ENCODE measurements around the gene FSCN2. TPM values are rescaled to one million over a fixed set of nuclear protein-coding genes. Genes with fewer than 3 reads are reported as not detected.

FSCN2 gene
- total and polyA plus RNA-seq, 2 donors (not counting 3 experiments of a cell fraction or from before 2014, with no cell fraction given): 0.32 to 0.71 TPM

- Histone ChIP-seq H3K4me3 (replicated peaks in 1 of 3; ENCODE audit: insufficient read depth in 1 of 3, low read depth in 1 of 3, low read length in 3 of 3) (no peak overlapping the region), H3K27ac (ENCODE audit: insufficient read depth, low read depth, low read length) (peak overlapping the region; percentile 18), H3K9me3 (replicated peaks; ENCODE audit: control insufficient read depth, insufficient read depth, low read length) (no peaks in the 10 kb centered on the region), H3K4me2 (ENCODE audit: insufficient read depth, low read length) (no peak overlapping the region), H4K20me1 (replicated peaks; ENCODE audit: control insufficient read depth, extremely low read depth, insufficient read depth, low read length) (no peaks in the 10 kb centered on the region), H3K27me3 (ENCODE audit: control insufficient read depth in 2 of 2, insufficient read depth in 2 of 2, low read length in 2 of 2) (no peaks in the 10 kb centered on the region), H3K9ac (replicated peaks; ENCODE audit: extremely low read depth, insufficient read depth, low read length) (no peak overlapping the region), H3K9me1 (replicated peaks; ENCODE audit: control insufficient read depth, extremely low read depth, insufficient read depth, low read length) (no peaks in the 10 kb centered on the region), H3K79me2 (ENCODE audit: control insufficient read depth, insufficient read depth, low read length) (peaks cover 23% of the 10 kb centered on the region), H2AFZ (ENCODE audit: low read depth, low read length) (no peak overlapping the region), H3K36me3 (ENCODE audit: control insufficient read depth in 2 of 2, extremely low read depth in 1 of 2, insufficient read depth in 2 of 2, low read length in 2 of 2) (peaks cover 9 to 30% of the 10 kb centered on the region in 2 experiments), H3K4me1 (ENCODE audit: control insufficient read depth, extremely low read depth, insufficient read depth, low read length) (peaks cover 26% of the 10 kb centered on the region)
- TF ChIP-seq CTCF (IDR thresholded peaks at IDR 0.05; ENCODE audit: extremely low read depth in 1 of 2, insufficient read depth in 1 of 2, low read depth in 1 of 2, low read length in 2 of 2) (no peak), POLR2AphosphoS5 (IDR thresholded peaks at IDR 0.05; ENCODE audit: insufficient read depth, low read depth, low read length) (no peak), GATA2 (IDR thresholded peaks at IDR 0.05; ENCODE audit: insufficient read depth, insufficient read length, low read depth, low read length) (no peak), MYC (IDR thresholded peaks at IDR 0.05; ENCODE audit: low read depth, low read length) (no peak), EZH2 (IDR thresholded peaks at IDR 0.05; ENCODE audit: borderline replicate concordance, low read depth, low read length, severe bottlenecking) (no peak), FOS (IDR thresholded peaks at IDR 0.05; ENCODE audit: borderline replicate concordance, insufficient read depth, low read length) (no peak), MAX (IDR thresholded peaks at IDR 0.05; ENCODE audit: insufficient read depth, insufficient read length) (no peak), JUN (IDR thresholded peaks at IDR 0.05; ENCODE audit: borderline replicate concordance, insufficient read depth, insufficient read length, low read depth) (no peak), POLR2A (IDR thresholded peaks at IDR 0.05; ENCODE audit: low read depth, low read length) (no peak)
- no peak for DNase-seq (ENCODE audit: low read depth, low spot score)
- dilution Hi-C loops (cut with MboI; ENCODE audit: extremely low pct_ligation_motif_present, low sequenced_read_pairs) (no loop called here), intact Hi-C loops (cut with micrococcal nuclease) (no loop called here)
- ChIA-PET CTCF (interaction anchor here (0.7 to 2.1 kb wide), 5 partner anchors 13 to 26 kb away, joined by 3 to 7 read pairs (median 4); no protein-coding TSS in a partner anchor), POLR2A (no interaction called here)
- no TSS peak for BruUV-seq (replicated peaks)
- no peak for FAIRE-seq
Measured at GRCh38 chr17:81582749-81583148, 54.6 kb downstream of the FSCN2 start.

All from endothelial cell of umbilical vein (primary cell).